ENCODE results near the gene DOCK4. TPM values are rescaled to one million over a fixed set of nuclear protein-coding genes. Genes with fewer than 3 reads are reported as not detected.

DOCK4 gene
- total RNA-seq, 1 experiment from 2014 or later: 31.4 TPM

GRCh38 chr7:112080978-112081377 lies 125.2 kb downstream of the DOCK4 start:
- Mint-ChIP-seq H3K9me3 (ENCODE audit: unreplicated experiment) (no peaks in the 10 kb centered on the region), H3K4me1 (ENCODE audit: insufficient read depth, unreplicated experiment) (peaks cover 24% of the 10 kb centered on the region), H3K4me3 (ENCODE audit: unreplicated experiment) (peak overlapping the region; percentile 42), H3K27me3 (ENCODE audit: insufficient read depth, unreplicated experiment) (no peaks in the 10 kb centered on the region), H3K27ac (ENCODE audit: low read depth, unreplicated experiment) (peak overlapping the region; percentile 89), H3K36me3 (ENCODE audit: insufficient read depth, unreplicated experiment) (no peaks in the 10 kb centered on the region)
- ChIA-PET CTCF (interaction anchor here (0.6 to 1.0 kb wide), 3 partner anchors 269 to 414 kb away, joined by 3 to 5 read pairs (median 4); no protein-coding TSS in a partner anchor), POLR2A (interaction anchor here (1.7 to 2.7 kb wide), 3 partner anchors 10 to 122 kb away, joined by 4 to 13 read pairs (median 7); no protein-coding TSS in a partner anchor)
- no peak for TF ChIP-seq CTCF (IDR thresholded peaks at IDR 0.05; ENCODE audit: unreplicated experiment)
- no TSS peak for BruUV-seq (replicated peaks)
- intact Hi-C loops (cut with micrococcal nuclease): loop anchor here (1.0 kb wide), 1 partner anchor 125 kb away; the partner anchor contains the start of genes DOCK4 and ZNF277
- DNase-seq (ENCODE audit: unreplicated experiment): no peak

DNA sequence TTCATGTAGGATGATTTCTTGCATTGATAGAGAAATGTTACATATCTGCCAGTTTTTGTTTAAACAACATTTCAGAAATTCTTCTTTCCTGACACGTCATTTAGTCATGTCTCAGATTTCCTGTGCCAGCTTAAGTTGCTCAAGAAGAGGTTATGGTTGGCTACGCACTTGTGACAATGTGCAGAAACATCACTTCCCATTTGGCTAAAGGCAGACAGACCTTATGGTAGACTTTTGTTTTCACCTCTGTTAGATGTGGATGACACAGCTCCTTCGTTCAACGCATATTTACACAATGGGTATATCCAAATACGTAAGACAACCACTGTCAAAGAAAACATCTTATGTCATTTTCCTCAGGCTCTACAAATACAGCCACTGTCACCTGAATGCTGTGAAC lies 125.8 kb downstream of the DOCK4 start:
- Mint-ChIP-seq H3K4me3 (ENCODE audit: unreplicated experiment) (peak overlapping the region; percentile 42), H3K27me3 (ENCODE audit: insufficient read depth, unreplicated experiment) (no peaks in the 10 kb centered on the region), H3K9me3 (ENCODE audit: unreplicated experiment) (no peaks in the 10 kb centered on the region), H3K4me1 (ENCODE audit: insufficient read depth, unreplicated experiment) (peaks cover 24% of the 10 kb centered on the region), H3K36me3 (ENCODE audit: insufficient read depth, unreplicated experiment) (no peaks in the 10 kb centered on the region), H3K27ac (ENCODE audit: low read depth, unreplicated experiment) (peak overlapping the region; percentile 89)
- DNase-seq (ENCODE audit: unreplicated experiment): peak; percentile 86
- intact Hi-C loops (cut with micrococcal nuclease): loop anchor here (1.0 kb wide), 1 partner anchor 126 kb away; the partner anchor contains the start of genes DOCK4 and ZNF277
- ChIA-PET CTCF (interaction anchor here (0.6 to 1.5 kb wide), 6 partner anchors 20 to 270 kb away, joined by 3 to 6 read pairs (median 3); no protein-coding TSS in a partner anchor), POLR2A (interaction anchor here (0.6 to 2.7 kb wide), 7 partner anchors 10 to 125 kb away, joined by 3 to 13 read pairs (median 4); partner anchors contain the start of gene DOCK4)
- TF ChIP-seq CTCF (IDR thresholded peaks at IDR 0.05; ENCODE audit: unreplicated experiment): no peak
- no TSS peak for BruUV-seq (replicated peaks)

GRCh38 chr7:112079673-112080072 lies 126.5 kb downstream of the DOCK4 start:
- no TSS peak for BruUV-seq (replicated peaks)
- Mint-ChIP-seq H3K36me3 (ENCODE audit: insufficient read depth, unreplicated experiment) (no peaks in the 10 kb centered on the region), H3K27me3 (ENCODE audit: insufficient read depth, unreplicated experiment) (no peaks in the 10 kb centered on the region), H3K4me1 (ENCODE audit: insufficient read depth, unreplicated experiment) (peaks cover 24% of the 10 kb centered on the region), H3K27ac (ENCODE audit: low read depth, unreplicated experiment) (no peak overlapping the region), H3K4me3 (ENCODE audit: unreplicated experiment) (no peak overlapping the region), H3K9me3 (ENCODE audit: unreplicated experiment) (peaks cover 5% of the 10 kb centered on the region)
- no peak for DNase-seq (ENCODE audit: unreplicated experiment)
- intact Hi-C loops (cut with micrococcal nuclease): loop anchor here (1.0 kb wide), 1 partner anchor 127 kb away; the partner anchor contains the start of genes DOCK4 and ZNF277
- POLR2A ChIA-PET: interaction anchor here (0.7 to 2.7 kb wide), 8 partner anchors 9 to 371 kb away, joined by 3 to 13 read pairs (median 4); partner anchors contain the start of genes DOCK4 and IFRD1
- CTCF ChIA-PET: interaction anchor here (0.5 to 1.8 kb wide), 8 partner anchors 21 to 417 kb away, joined by 3 to 6 read pairs (median 3); no protein-coding TSS in a partner anchor
- TF ChIP-seq CTCF (IDR thresholded peaks at IDR 0.05; ENCODE audit: unreplicated experiment): no peak

GRCh38 chr7:112079122-112079521 lies 127.1 kb downstream of the DOCK4 start:
- peaks cover 24% of the 10 kb centered on the region for H3K4me1 Mint-ChIP-seq (ENCODE audit: insufficient read depth, unreplicated experiment)
- H3K9me3 Mint-ChIP-seq (ENCODE audit: unreplicated experiment): peaks cover 8% of the 10 kb centered on the region
- no peak for DNase-seq (ENCODE audit: unreplicated experiment)
- CTCF ChIA-PET: interaction anchor here (1.1 to 1.8 kb wide), 4 partner anchors 22 to 418 kb away, joined by 3 to 6 read pairs (median 4); no protein-coding TSS in a partner anchor
- POLR2A ChIA-PET: interaction anchor here (0.6 to 2.7 kb wide), 7 partner anchors 8 to 371 kb away, joined by 3 to 13 read pairs (median 3); partner anchors contain the start of gene IFRD1
- no peaks in the 10 kb centered on the region for H3K27me3 Mint-ChIP-seq (ENCODE audit: insufficient read depth, unreplicated experiment)
- no peak overlapping the region for H3K27ac Mint-ChIP-seq (ENCODE audit: low read depth, unreplicated experiment)
- no peaks in the 10 kb centered on the region for H3K36me3 Mint-ChIP-seq (ENCODE audit: insufficient read depth, unreplicated experiment)
- BruUV-seq (replicated peaks): no TSS peak
- TF ChIP-seq CTCF (IDR thresholded peaks at IDR 0.05; ENCODE audit: unreplicated experiment): no peak
- intact Hi-C loops (cut with micrococcal nuclease): no loop called here
- H3K4me3 Mint-ChIP-seq (ENCODE audit: unreplicated experiment): no peak overlapping the region

All from MCF 10A (cell line).